ENCODE data around the gene SLCO3A1.

Gene SLCO3A1

DNA sequence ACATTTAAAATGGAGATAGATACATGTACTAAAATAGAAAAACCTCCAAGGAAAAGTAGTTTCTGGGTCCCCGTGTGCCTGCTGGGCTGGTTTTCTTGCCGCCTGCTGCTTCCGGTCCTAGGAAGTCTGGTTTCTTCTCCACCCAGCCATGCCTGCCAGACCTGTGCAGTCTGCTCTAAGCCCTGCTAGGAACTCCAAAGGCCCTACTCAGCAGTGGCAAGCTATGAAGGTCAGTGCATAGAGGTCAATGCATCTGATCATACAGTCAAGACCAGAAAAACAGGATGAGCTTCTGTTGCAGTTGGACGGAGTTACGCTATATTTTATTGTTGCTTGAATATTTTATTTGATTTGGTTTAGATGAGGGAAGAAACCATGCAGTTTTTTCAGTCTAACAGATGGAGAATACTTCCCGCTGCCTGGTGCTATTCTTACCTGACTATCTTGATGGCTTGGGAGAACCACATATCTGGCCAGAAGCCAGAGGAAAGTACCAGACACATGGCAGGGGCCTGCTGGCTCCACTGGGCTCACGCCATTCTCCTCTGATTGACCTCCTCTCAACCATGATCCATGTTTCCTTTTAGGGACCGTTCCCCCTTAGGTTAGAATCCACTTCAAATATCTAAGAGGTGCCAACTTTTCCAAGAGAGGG lies 313.4 kb downstream of the SLCO3A1 start:
- no peaks in the 10 kb centered on the region for H3K27me3 ChIP-seq
- H3K4me1 ChIP-seq: peaks cover 6% of the 10 kb centered on the region
- TF ChIP-seq, protein P1, sequence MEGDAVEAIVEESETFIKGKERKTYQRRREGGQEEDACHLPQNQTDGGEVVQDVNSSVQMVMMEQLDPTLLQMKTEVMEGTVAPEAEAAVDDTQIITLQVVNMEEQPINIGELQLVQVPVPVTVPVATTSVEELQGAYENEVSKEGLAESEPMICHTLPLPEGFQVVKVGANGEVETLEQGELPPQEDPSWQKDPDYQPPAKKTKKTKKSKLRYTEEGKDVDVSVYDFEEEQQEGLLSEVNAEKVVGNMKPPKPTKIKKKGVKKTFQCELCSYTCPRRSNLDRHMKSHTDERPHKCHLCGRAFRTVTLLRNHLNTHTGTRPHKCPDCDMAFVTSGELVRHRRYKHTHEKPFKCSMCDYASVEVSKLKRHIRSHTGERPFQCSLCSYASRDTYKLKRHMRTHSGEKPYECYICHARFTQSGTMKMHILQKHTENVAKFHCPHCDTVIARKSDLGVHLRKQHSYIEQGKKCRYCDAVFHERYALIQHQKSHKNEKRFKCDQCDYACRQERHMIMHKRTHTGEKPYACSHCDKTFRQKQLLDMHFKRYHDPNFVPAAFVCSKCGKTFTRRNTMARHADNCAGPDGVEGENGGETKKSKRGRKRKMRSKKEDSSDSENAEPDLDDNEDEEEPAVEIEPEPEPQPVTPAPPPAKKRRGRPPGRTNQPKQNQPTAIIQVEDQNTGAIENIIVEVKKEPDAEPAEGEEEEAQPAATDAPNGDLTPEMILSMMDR (IDR thresholded peaks at IDR 0.05; ENCODE audit: low read depth, low read length): no peak
- no peak overlapping the region for H3K4me3 ChIP-seq (ENCODE audit: low read depth, low read length)
- H3K9me3 ChIP-seq: no peaks in the 10 kb centered on the region
- DNase-seq: peak; percentile 62
- H3K36me3 ChIP-seq: no peaks in the 10 kb centered on the region

DNA sequence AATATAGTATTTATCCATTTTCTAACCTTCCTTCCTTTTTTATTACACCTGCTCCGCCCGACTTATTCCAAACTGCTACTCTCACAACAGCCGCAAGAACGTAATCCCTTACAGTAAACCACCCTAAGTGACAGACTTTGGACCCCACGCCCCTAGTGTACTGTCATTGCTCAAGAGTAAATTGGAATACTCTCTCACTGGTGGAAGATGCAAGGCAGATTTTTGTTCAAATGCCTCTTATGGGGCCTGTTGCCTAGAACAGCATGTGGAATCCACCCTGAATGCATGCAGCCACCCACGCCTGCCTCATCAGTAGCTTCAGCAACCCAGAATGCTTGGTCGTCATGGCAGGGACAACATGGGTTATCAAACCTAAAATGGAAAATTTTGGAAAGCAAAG lies 313.9 kb downstream of the SLCO3A1 start:
- DNase-seq: no peak
- Histone ChIP-seq H3K36me3 (no peaks in the 10 kb centered on the region), H3K4me3 (ENCODE audit: low read depth, low read length) (no peak overlapping the region), H3K9me3 (no peaks in the 10 kb centered on the region), H3K27me3 (no peaks in the 10 kb centered on the region), H3K4me1 (peaks cover 6% of the 10 kb centered on the region)
- TF ChIP-seq, protein P1 (IDR thresholded peaks at IDR 0.05; ENCODE audit: low read depth, low read length): no peak

DNA sequence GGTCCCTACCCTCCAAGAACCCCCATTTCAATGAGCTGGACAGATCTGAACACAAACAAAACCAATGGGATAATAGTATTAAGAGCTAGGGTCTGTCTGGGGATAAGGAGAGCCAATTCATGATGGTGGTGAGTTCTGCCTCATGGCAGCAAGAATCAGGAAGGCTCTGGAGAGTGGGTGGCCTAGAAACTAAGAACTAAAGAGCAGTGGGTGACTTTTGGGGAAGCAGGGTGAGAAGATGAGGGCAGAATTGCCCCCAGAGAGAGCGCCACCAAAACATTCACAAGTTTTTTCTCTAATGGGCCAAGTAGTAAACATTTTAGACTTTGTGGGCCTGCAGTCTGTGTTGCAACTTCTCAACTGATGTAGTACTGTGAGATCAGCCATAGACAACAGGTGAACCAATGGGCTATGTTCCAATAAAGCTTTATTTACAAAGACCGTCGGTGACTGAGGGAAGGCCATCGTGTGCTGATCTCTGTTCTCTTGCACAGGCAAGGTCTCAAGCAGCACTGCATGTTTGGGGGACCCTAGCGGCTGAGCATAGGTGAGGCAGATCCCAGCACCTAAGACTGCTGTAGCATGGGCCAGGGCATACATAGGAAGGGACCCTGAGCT lies 314.7 kb downstream of the SLCO3A1 start:
- peaks cover 6% of the 10 kb centered on the region for H3K4me1 ChIP-seq
- H3K9me3 ChIP-seq: no peaks in the 10 kb centered on the region
- no peak for DNase-seq
- no peak overlapping the region for H3K4me3 ChIP-seq (ENCODE audit: low read depth, low read length)
- H3K27me3 ChIP-seq: no peaks in the 10 kb centered on the region
- TF ChIP-seq, protein P1 (IDR thresholded peaks at IDR 0.05; ENCODE audit: low read depth, low read length): no peak
- H3K36me3 ChIP-seq: no peaks in the 10 kb centered on the region

DNA sequence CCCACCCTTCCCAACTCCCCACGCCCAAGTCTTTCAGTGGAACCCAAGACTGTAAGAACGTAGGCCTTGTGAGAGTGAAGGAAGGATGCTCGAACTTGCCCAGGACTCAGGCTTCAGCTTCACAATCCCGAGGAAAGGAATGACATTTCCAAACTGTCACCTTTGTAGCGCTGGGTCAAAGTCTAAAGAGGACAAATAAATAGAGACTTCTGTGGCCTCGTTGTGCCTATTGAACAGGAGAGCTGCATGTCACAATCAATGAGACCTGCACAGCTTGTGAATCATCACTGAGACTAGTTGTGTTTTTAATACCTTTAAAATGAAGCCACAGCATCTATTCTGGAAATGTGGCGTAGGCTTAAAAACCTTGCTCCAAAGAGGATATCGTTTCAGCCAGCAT lies 317.4 kb downstream of the SLCO3A1 start:
- Histone ChIP-seq H3K4me1 (peaks cover 6% of the 10 kb centered on the region), H3K36me3 (no peaks in the 10 kb centered on the region), H3K9me3 (no peaks in the 10 kb centered on the region), H3K4me3 (ENCODE audit: low read depth, low read length) (no peak overlapping the region), H3K27me3 (no peaks in the 10 kb centered on the region)
- TF ChIP-seq, protein P1 (IDR thresholded peaks at IDR 0.05; ENCODE audit: low read depth, low read length): no peak
- DNase-seq: no peak

DNA sequence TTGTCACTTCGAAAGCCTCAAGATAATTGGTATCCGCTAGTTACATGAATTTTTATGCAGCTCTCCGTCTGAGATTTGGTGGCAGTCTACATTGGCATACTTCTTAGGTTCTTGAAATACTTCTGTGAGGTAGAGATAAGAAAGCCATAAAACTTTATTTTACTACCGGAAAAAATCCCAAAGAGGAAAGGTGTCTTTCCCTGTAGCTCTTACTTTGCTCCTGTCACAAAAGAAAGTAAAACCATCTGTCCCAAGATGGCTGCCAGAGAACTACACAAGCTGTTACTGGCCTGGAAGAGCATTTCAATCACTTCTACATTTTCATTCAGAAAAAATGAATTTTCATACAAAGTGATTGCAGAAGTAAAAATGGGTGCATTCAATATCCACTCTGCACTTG lies 325.4 kb downstream of the SLCO3A1 start:
- no peaks in the 10 kb centered on the region for H3K36me3 ChIP-seq
- H3K4me1 ChIP-seq: no peaks in the 10 kb centered on the region
- TF ChIP-seq, protein P1 (IDR thresholded peaks at IDR 0.05; ENCODE audit: low read depth, low read length): no peak
- no peaks in the 10 kb centered on the region for H3K9me3 ChIP-seq
- DNase-seq: no peak
- no peaks in the 10 kb centered on the region; the same call in 1 of the 2 replicates for H3K27me3 ChIP-seq
- H3K4me3 ChIP-seq (ENCODE audit: low read depth, low read length): no peak overlapping the region

DNA sequence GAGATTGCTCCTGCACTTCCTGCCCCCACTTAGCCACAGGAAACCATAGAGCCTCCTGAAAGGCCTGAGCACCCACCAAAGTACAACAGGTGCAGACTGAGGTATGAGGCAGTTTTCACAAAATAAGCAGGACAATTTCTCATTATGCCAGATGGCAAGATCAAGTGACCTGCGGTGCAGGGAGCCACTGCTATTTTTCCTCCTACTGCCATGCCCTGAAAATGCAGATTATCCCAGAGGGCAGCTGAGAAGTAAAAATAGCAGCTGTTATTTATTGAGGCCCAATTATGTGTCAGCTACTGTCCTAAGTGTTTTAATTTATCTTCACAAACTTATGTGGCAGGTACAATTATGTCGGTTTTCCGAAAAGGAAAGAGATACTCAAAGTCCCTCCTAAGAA lies 330.6 kb downstream of the SLCO3A1 start:
- Histone ChIP-seq H3K27me3 (no peaks in the 10 kb centered on the region; the same call in 1 of the 2 replicates), H3K9me3 (no peaks in the 10 kb centered on the region), H3K4me3 (ENCODE audit: low read depth, low read length) (no peak overlapping the region), H3K4me1 (no peaks in the 10 kb centered on the region), H3K36me3 (no peaks in the 10 kb centered on the region)
- TF ChIP-seq, protein P1 (IDR thresholded peaks at IDR 0.05; ENCODE audit: low read depth, low read length): no peak
- DNase-seq: no peak
